Activated CD8-positive, alpha-beta memory T cell treated with anti-CD3 and anti-CD28 coated beads, Interleukin-2, amount 50 U/mL, for 24 hours (primary cell): ENCODE results near the gene PIP4K2C.
A peak's percentile ranks its signal among the peaks of the same experiment; 100 is the strongest.
"Not testable (repeated sequence)": the region's sequence is repeated elsewhere in the genome, so short reads cannot be mapped to it uniquely, and the experiment has no call there.

Experiments used
- DNase-seq: peaks from one replicate; pipeline ENCODE4 v3.0.0-alpha.2; 2020; ENCODE audit errors: extremely low read depth

PIP4K2C gene

GRCh38 chr12:57558864-57559263, 32.1 kb upstream of the PIP4K2C start:
- DNase-seq: no peak

GRCh38 chr12:57560516-57560915, 30.5 kb upstream of the PIP4K2C start:
- no peak for DNase-seq

- not testable (repeated sequence) for DNase-seq
Measured at GRCh38 chr12:57561117-57561516, 29.9 kb upstream of the PIP4K2C start.

GRCh38 chr12:57563358-57563757, 27.6 kb upstream of the PIP4K2C start:
- no peak for DNase-seq

GRCh38 chr12:57564178-57564740, 26.7 kb upstream of the PIP4K2C start:
- DNase-seq: no peak

GRCh38 chr12:57568838-57569237, 22.2 kb upstream of the PIP4K2C start:
- no peak for DNase-seq

GRCh38 chr12:57569858-57570257, 21.1 kb upstream of the PIP4K2C start:
- DNase-seq: no peak

- DNase-seq: not testable (repeated sequence)
Measured at GRCh38 chr12:57570438-57570837, 20.6 kb upstream of the PIP4K2C start.

GRCh38 chr12:57571926-57572762, 18.8 kb upstream of the PIP4K2C start:
- DNase-seq: no peak

- no peak for DNase-seq
Measured at GRCh38 chr12:57574795-57575194, 16.2 kb upstream of the PIP4K2C start.

GRCh38 chr12:57575771-57576612, 15.0 kb upstream of the PIP4K2C start:
- DNase-seq: no peak

- DNase-seq: no peak
Measured at GRCh38 chr12:57576613-57577160, 14.3 kb upstream of the PIP4K2C start.

GRCh38 chr12:57577981-57578758, 12.8 kb upstream of the PIP4K2C start:
- no peak for DNase-seq

GRCh38 chr12:57579011-57579410, 12.0 kb upstream of the PIP4K2C start:
- DNase-seq: no peak

- DNase-seq: no peak
Measured at GRCh38 chr12:57579677-57580465, 11.1 kb upstream of the PIP4K2C start.

GRCh38 chr12:57580466-57580795, 10.6 kb upstream of the PIP4K2C start:
- DNase-seq: no peak

GRCh38 chr12:57581802-57582201, 9.2 kb upstream of the PIP4K2C start:
- DNase-seq: no peak

- no peak for DNase-seq
Measured at GRCh38 chr12:57582440-57582839, 8.6 kb upstream of the PIP4K2C start.

- peak; percentile 49 for DNase-seq
Measured at GRCh38 chr12:57583008-57583831, 7.8 kb upstream of the PIP4K2C start.

GRCh38 chr12:57584050-57584449, 6.9 kb upstream of the PIP4K2C start:
- no peak for DNase-seq
